Measurements from ENCODE around the gene ACVR1B. TPM values are rescaled to one million over a fixed set of nuclear protein-coding genes. Genes with fewer than 3 reads are reported as not detected.

ACVR1B gene
- total RNA-seq, 1 donor from 2014 or later = 23.6 TPM

GRCh38 chr12:51906430-51907082, 44.9 kb upstream of the ACVR1B start:
- TF ChIP-seq CTCF (IDR thresholded peaks at IDR 0.05) (no peak), POLR2AphosphoS5 (IDR thresholded peaks at IDR 0.05; ENCODE audit: insufficient read depth in 1 of 2, low read depth in 1 of 2) (peak in 1 of 2 donors; percentile 43)
- H3K4me3 ChIP-seq = peak overlapping the region; percentile 59 to 66

GRCh38 chr12:51907083-51907855, 44.2 kb upstream of the ACVR1B start, which contains the start of gene ACVRL1:
ACVRL1 (plus strand) TSS chr12:51907504; CDS start chr12:51912475, 4,971 bp downstream.
- DNase-seq (ENCODE audit: extremely low spot score in 2 of 2) = no peak

More at GRCh38 chr12:51906430-51907082, 44.9 kb upstream of the ACVR1B start:
- Histone ChIP-seq H3K9me3 (no peaks in the 10 kb centered on the region), H3K36me3 (no peaks in the 10 kb centered on the region), H3K27me3 (no peaks in the 10 kb centered on the region), H3K4me1 (peaks cover 64% of the 10 kb centered on the region), H3K27ac (peak overlapping the region; percentile 95)
- no peak for DNase-seq (ENCODE audit: extremely low spot score in 2 of 2)
- intact Hi-C loops (cut with DNase I) = no loop called here

GRCh38 chr12:51907856-51908425, 43.6 kb upstream of the ACVR1B start:
- no peak for TF ChIP-seq POLR2A (IDR thresholded peaks at IDR 0.05)
- TF ChIP-seq POLR2AphosphoS5 (IDR thresholded peaks at IDR 0.05; ENCODE audit: insufficient read depth in 1 of 2, low read depth in 1 of 2) = no peak
- TF ChIP-seq CTCF (IDR thresholded peaks at IDR 0.05) = no peak
- Histone ChIP-seq H3K9me3 (no peaks in the 10 kb centered on the region), H3K27ac (peak overlapping the region; percentile 95), H3K27me3 (no peaks in the 10 kb centered on the region), H3K4me3 (peak overlapping the region; percentile 59 to 66), H3K36me3 (no peaks in the 10 kb centered on the region), H3K4me1 (peaks cover 76% of the 10 kb centered on the region)
- intact Hi-C loops (cut with DNase I) = no loop called here
- DNase-seq (ENCODE audit: extremely low spot score in 2 of 2) = no peak

More at GRCh38 chr12:51907083-51907855, 44.2 kb upstream of the ACVR1B start, which contains the start of gene ACVRL1:
- Histone ChIP-seq H3K27ac (peak within 1 kb of the TSS; percentile 95), H3K27me3 (no peaks in the 10 kb centered on the region), H3K9me3 (no peaks in the 10 kb centered on the region), H3K36me3 (no peaks in the 10 kb centered on the region), H3K4me1 (peaks cover 71% of the 10 kb centered on the region), H3K4me3 (peak within 1 kb of the TSS; percentile 59 to 66)
- intact Hi-C loops (cut with DNase I) = no loop called here
- TF ChIP-seq CTCF (IDR thresholded peaks at IDR 0.05) (no peak), POLR2A (IDR thresholded peaks at IDR 0.05) (no peak), POLR2AphosphoS5 (IDR thresholded peaks at IDR 0.05; ENCODE audit: insufficient read depth in 1 of 2, low read depth in 1 of 2) (no peak)

GRCh38 chr12:51908876-51909592, 42.5 kb upstream of the ACVR1B start:
- no peak for TF ChIP-seq POLR2A (IDR thresholded peaks at IDR 0.05)
- no peak for TF ChIP-seq POLR2AphosphoS5 (IDR thresholded peaks at IDR 0.05; ENCODE audit: insufficient read depth in 1 of 2, low read depth in 1 of 2)
- no peak for TF ChIP-seq CTCF (IDR thresholded peaks at IDR 0.05)
- intact Hi-C loops (cut with DNase I) = no loop called here
- no peaks in the 10 kb centered on the region for H3K36me3 ChIP-seq
- peak overlapping the region; percentile 59 to 66 for H3K4me3 ChIP-seq
- no peaks in the 10 kb centered on the region for H3K9me3 ChIP-seq
- DNase-seq (ENCODE audit: extremely low spot score in 2 of 2) = no peak
- peaks cover 87% of the 10 kb centered on the region for H3K4me1 ChIP-seq
- H3K27ac ChIP-seq = peak overlapping the region; percentile 95
- H3K27me3 ChIP-seq = no peaks in the 10 kb centered on the region

All from vagina (tissue), 2 donors.